HepG2 (cell line): ENCODE data around the gene RNU5B-1. TPM values are rescaled to one million over a fixed set of nuclear protein-coding genes. Genes with fewer than 3 reads are reported as not detected.
A peak's percentile ranks its signal among the peaks of the same experiment; 100 is the strongest.

Experiments used
- BCL6 ChIP-seq: IDR thresholded peaks from 2 replicates; pipeline ENCODE4 v1.6.1; 2016; ENCODE audit warnings: missing genetic modification reagents, missing compliant biosample characterization
- HES4 ChIP-seq: sonication (generic); formaldehyde crosslinking; IDR thresholded peaks from 2 replicates; pipeline ENCODE4 v1.9.0; 2021; ENCODE audit warnings: mild to moderate bottlenecking, missing genetic modification reagents, borderline replicate concordance
- KLF16 ChIP-seq, 2 experiments: sonication (generic) in 1 of 2; formaldehyde crosslinking in 1 of 2; IDR thresholded peaks; 2 replicates each; pipeline versions ENCODE4 v1.6.1 to v1.8.0; 2016 to 2023; ENCODE audit warnings: missing genetic modification reagents in 2 of 2, missing compliant biosample characterization in 1 of 2
- MED13 ChIP-seq: sonication (generic); formaldehyde crosslinking; IDR thresholded peaks from 2 replicates; pipeline ENCODE4 v1.5.0; 2020; ENCODE audit warnings: missing genetic modification reagents
- MEIS1 ChIP-seq: sonication (generic); formaldehyde crosslinking; IDR thresholded peaks from 2 replicates; pipeline ENCODE4 v1.9.0; 2021; ENCODE audit warnings: mild to moderate bottlenecking, missing genetic modification reagents, moderate library complexity, borderline replicate concordance
- MXI1 ChIP-seq: IDR thresholded peaks from 3 replicates; pipeline ENCODE4 v1.6.1; 2012; ENCODE audit warnings: low read depth, low read length, inconsistent platforms, borderline replicate concordance
- NRL ChIP-seq: sonication (generic); formaldehyde crosslinking; IDR thresholded peaks from 2 replicates; pipeline ENCODE4 v1.5.0; 2020; ENCODE audit warnings: missing genetic modification reagents, mild to moderate bottlenecking, moderate library complexity, borderline replicate concordance
- PRDM15 ChIP-seq: sonication (generic); formaldehyde crosslinking; IDR thresholded peaks from 2 replicates; pipeline ENCODE4 v1.4.0; 2020; ENCODE audit warnings: missing genetic modification reagents
- SALL2 ChIP-seq: sonication (generic); formaldehyde crosslinking; IDR thresholded peaks from 2 replicates; pipeline ENCODE4 v1.8.1; 2023; ENCODE audit warnings: mild to moderate bottlenecking, missing genetic modification reagents, inconsistent platforms
- SP4 ChIP-seq: sonication (generic); formaldehyde crosslinking; IDR thresholded peaks from 2 replicates; pipeline ENCODE4 v1.8.1; 2023; ENCODE audit warnings: mild to moderate bottlenecking, missing genetic modification reagents
- SP5 ChIP-seq: IDR thresholded peaks from 2 replicates; pipeline ENCODE4 v1.6.1; 2016; ENCODE audit warnings: low read depth, borderline replicate concordance
- ZNF446 ChIP-seq: sonication (generic); formaldehyde crosslinking; IDR thresholded peaks from 2 replicates; pipeline ENCODE4 v1.5.0; 2020; ENCODE audit warnings: mild to moderate bottlenecking, missing genetic modification reagents
- ZNF580 ChIP-seq: IDR thresholded peaks from 2 replicates; pipeline ENCODE4 v1.6.1; 2016; ENCODE audit warnings: low read depth, borderline replicate concordance
- polyA plus RNA-seq, 8 experiments: library from polyadenylated mRNA; depleted of rRNA in 3 of 8; stranded (reverse) in 7 of 8; unstranded in 1 of 8; fragments of >200 nt; fragmentation: Illumina TruSeq in 4 of 8; extraction: Trizol in 4 of 8; gene quantifications; 2 replicates each; pipeline versions ENCODE4 v1.2.1 to v1.2.3, GENCODE V29; 2011 to 2016; ENCODE audit warnings: low read depth in 4 of 8, missing spikeins in 1 of 8, mixed read lengths in 1 of 8; ENCODE audit not compliant: insufficient read depth in 1 of 8
- total RNA-seq, 5 experiments: library from RNA; depleted of rRNA; stranded (reverse); fragments of >200 nt; fragmentation: Illumina TruSeq; extraction: Trizol; gene quantifications; 2 replicates each; pipeline ENCODE4 v1.2.3, GENCODE V29; 2016; ENCODE audit warnings: low read depth in 1 of 5
- TF ChIP-seq, protein P1 (sequence below): sonication (generic); formaldehyde crosslinking; IDR thresholded peaks from 2 replicates; pipeline ENCODE4 v1.4.0; 2020; ENCODE audit warnings: missing genetic modification reagents
- TF ChIP-seq, protein P2 (sequence below): sonication (generic); formaldehyde crosslinking; IDR thresholded peaks from 2 replicates; pipeline ENCODE4 v1.5.0; 2020; ENCODE audit warnings: mild to moderate bottlenecking, missing genetic modification reagents, borderline replicate concordance
- TF ChIP-seq, protein P3 (sequence below), 2 experiments: sonication (generic) in 1 of 2; formaldehyde crosslinking in 1 of 2; IDR thresholded peaks; 2 replicates each; pipeline versions ENCODE4 v1.4.0 to v1.6.1; 2018 to 2020; ENCODE audit warnings: missing genetic modification reagents in 2 of 2, borderline replicate concordance in 1 of 2, low read depth in 1 of 2, mild to moderate bottlenecking in 1 of 2, missing biosample characterization in 1 of 2

RNU5B-1 gene
- total and polyA plus RNA-seq, 2 of the 13 experiments (the other 11 are each of a cell fraction or from before 2014, with no cell fraction given) = 1,646 TPM; not detected in 1

DNA sequence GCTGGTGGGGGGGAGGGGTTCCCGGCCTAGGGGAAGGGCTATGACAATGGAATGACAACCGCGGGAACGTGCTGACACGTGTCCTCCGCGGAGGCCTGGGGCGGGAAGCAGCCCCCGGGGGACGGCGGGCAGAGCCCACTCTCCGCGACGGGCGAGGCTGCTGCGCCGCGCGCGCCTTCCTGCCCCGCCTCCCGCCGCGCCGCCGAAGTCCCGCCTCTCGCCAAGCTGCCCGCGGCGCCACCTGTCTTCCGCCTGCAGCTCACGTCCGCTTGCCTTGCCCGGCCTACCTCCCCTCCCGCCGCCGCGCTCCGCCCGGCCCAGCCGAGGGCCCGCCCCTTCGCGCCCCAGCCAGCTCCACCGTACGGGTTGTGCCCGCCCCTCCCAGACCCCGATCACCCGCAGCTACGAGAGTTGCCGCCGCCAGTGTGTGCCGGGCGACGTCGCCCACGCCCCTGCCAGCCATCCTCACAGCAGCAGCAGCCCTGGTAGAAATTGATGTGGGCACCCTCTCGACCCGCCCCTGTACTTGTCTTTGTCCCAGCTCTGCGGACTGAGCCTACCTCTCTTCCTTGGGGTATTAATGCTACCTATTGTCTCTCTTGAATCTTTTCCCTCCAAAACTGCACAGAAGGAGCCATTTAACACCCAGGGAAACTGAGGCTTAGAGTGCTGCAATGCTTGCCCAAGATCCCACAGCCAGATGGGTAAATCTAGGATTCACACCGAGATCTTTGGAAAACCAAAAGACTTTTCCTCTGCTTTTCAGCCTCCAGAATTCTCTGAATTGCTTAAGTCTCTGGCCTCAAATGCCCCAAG, 17.6 kb upstream of the RNU5B-1 start, which contains the start of gene PARP16 (continued):
- peak; percentile 80 for TF ChIP-seq SP4 (CRISPR knock-in tag)
- 0 out of 2 replicates have a peak, but pooled peaks have one; percentile 33 for TF ChIP-seq ZNF446 (CRISPR knock-in tag)
- 0 out of 2 replicates have a peak, but pooled peaks have one; percentile 23 for TF ChIP-seq SALL2
- TF ChIP-seq NRL (CRISPR knock-in tag) = 0 out of 2 replicates have a peak, but pooled peaks have one; percentile 7
- TF ChIP-seq, protein P1, sequence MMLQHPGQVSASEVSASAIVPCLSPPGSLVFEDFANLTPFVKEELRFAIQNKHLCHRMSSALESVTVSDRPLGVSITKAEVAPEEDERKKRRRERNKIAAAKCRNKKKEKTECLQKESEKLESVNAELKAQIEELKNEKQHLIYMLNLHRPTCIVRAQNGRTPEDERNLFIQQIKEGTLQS (CRISPR knock-in tag) = peak; percentile 12; the same call in 1 of the 2 replicates
- TF ChIP-seq, protein P2, sequence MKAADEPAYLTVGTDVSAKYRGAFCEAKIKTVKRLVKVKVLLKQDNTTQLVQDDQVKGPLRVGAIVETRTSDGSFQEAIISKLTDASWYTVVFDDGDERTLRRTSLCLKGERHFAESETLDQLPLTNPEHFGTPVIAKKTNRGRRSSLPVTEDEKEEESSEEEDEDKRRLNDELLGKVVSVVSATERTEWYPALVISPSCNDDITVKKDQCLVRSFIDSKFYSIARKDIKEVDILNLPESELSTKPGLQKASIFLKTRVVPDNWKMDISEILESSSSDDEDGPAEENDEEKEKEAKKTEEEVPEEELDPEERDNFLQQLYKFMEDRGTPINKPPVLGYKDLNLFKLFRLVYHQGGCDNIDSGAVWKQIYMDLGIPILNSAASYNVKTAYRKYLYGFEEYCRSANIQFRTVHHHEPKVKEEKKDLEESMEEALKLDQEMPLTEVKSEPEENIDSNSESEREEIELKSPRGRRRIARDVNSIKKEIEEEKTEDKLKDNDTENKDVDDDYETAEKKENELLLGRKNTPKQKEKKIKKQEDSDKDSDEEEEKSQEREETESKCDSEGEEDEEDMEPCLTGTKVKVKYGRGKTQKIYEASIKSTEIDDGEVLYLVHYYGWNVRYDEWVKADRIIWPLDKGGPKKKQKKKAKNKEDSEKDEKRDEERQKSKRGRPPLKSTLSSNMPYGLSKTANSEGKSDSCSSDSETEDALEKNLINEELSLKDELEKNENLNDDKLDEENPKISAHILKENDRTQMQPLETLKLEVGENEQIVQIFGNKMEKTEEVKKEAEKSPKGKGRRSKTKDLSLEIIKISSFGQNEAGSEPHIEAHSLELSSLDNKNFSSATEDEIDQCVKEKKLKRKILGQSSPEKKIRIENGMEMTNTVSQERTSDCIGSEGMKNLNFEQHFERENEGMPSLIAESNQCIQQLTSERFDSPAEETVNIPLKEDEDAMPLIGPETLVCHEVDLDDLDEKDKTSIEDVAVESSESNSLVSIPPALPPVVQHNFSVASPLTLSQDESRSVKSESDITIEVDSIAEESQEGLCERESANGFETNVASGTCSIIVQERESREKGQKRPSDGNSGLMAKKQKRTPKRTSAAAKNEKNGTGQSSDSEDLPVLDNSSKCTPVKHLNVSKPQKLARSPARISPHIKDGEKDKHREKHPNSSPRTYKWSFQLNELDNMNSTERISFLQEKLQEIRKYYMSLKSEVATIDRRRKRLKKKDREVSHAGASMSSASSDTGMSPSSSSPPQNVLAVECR = peak; percentile 54; the same call in 1 of the 2 replicates
- 0 out of 2 replicates have a peak, but pooled peaks have one; percentile 1 for TF ChIP-seq BCL6
- TF ChIP-seq KLF16 (CRISPR knock-in tag; IDR thresholded peaks at IDR 0.05) = 0 out of 4 replicates have a peak, but pooled peaks have one; percentile 10 to 50
- TF ChIP-seq, protein P3, sequence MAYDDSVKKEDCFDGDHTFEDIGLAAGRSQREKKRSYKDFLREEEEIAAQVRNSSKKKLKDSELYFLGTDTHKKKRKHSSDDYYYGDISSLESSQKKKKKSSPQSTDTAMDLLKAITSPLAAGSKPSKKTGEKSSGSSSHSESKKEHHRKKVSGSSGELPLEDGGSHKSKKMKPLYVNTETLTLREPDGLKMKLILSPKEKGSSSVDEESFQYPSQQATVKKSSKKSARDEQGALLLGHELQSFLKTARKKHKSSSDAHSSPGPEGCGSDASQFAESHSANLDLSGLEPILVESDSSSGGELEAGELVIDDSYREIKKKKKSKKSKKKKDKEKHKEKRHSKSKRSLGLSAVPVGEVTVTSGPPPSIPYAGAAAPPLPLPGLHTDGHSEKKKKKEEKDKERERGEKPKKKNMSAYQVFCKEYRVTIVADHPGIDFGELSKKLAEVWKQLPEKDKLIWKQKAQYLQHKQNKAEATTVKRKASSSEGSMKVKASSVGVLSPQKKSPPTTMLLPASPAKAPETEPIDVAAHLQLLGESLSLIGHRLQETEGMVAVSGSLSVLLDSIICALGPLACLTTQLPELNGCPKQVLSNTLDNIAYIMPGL (CRISPR knock-in tag; IDR thresholded peaks at IDR 0.05; ENCODE audit: borderline replicate concordance in 1 of 2, low read depth in 1 of 2) = peak; percentile 57 to 63; a peak in 3 of 4 replicates
- peak; percentile 88; the same call in 2 of the 3 replicates for TF ChIP-seq MXI1
- TF ChIP-seq MEIS1 (CRISPR knock-in tag) = 0 out of 2 replicates have a peak, but pooled peaks have one; percentile 24
- TF ChIP-seq SP5 = peak; percentile 79
- TF ChIP-seq PRDM15 = peak; percentile 12; the same call in 1 of the 2 replicates
- TF ChIP-seq ZNF580 (CRISPR knock-in tag) = peak; percentile 23; the same call in 1 of the 2 replicates
- TF ChIP-seq HES4 = peak; percentile 71; the same call in 1 of the 2 replicates
- TF ChIP-seq MED13 (CRISPR knock-in tag) = 0 out of 2 replicates have a peak, but pooled peaks have one; percentile 31
